NOMO-1 treated with dmso at 0.1 percent for 144 hours (cell line): Measurements from ENCODE around the gene MANSC1.
"Not testable (repeated sequence)": the region's sequence is repeated elsewhere in the genome, so short reads cannot be mapped to it uniquely, and the experiment has no call there.

Experiments used
- DNase-seq: peaks from one replicate; lab custom pipeline; 2025; ENCODE audit not compliant: unreplicated experiment; lab: John Stamatoyannopoulos, UW

Gene MANSC1

GRCh38 chr12:12365931-12366431, 15.9 kb upstream of the MANSC1 start:
- DNase-seq: no peak

- DNase-seq: no peak
Measured at GRCh38 chr12:12365446-12365802, 15.4 kb upstream of the MANSC1 start.

GRCh38 chr12:12364787-12365445, 14.9 kb upstream of the MANSC1 start:
- DNase-seq: no peak

- DNase-seq: no peak
Measured at GRCh38 chr12:12358528-12358927, 8.5 kb upstream of the MANSC1 start.

GRCh38 chr12:12357719-12358461, 7.8 kb upstream of the MANSC1 start:
- DNase-seq: peak; percentile 26

GRCh38 chr12:12356896-12357718, 7.1 kb upstream of the MANSC1 start, which contains the start of gene BORCS5:
TSS of gene BORCS5 (plus strand) at chr12:12357078. CDS start at chr12:12357452, 374 bp downstream.
- DNase-seq: peak; percentile 98

GRCh38 chr12:12356467-12356895, 6.4 kb upstream of the MANSC1 start:
- DNase-seq: no peak

GRCh38 chr12:12353807-12354206, 3.8 kb upstream of the MANSC1 start:
- no peak for DNase-seq

GRCh38 chr12:12353276-12353675, 3.2 kb upstream of the MANSC1 start:
- no peak for DNase-seq

- not testable (repeated sequence) for DNase-seq
Measured at GRCh38 chr12:12351468-12352185, 1.6 kb upstream of the MANSC1 start.

- DNase-seq: no peak
Measured at GRCh38 chr12:12350868-12351463, 924 bp upstream of the MANSC1 start.

- no peak for DNase-seq
Measured at GRCh38 chr12:12338527-12339168, 11.4 kb downstream of the MANSC1 start.

- DNase-seq: no peak
Measured at GRCh38 chr12:12336511-12336910, 13.5 kb downstream of the MANSC1 start.

GRCh38 chr12:12336049-12336411, 14.0 kb downstream of the MANSC1 start:
- no peak for DNase-seq

GRCh38 chr12:12334367-12335040, 15.5 kb downstream of the MANSC1 start:
- peak; percentile 19 for DNase-seq

- DNase-seq: no peak
Measured at GRCh38 chr12:12333407-12334366, 16.4 kb downstream of the MANSC1 start.

GRCh38 chr12:12331896-12332295, 18.1 kb downstream of the MANSC1 start:
- DNase-seq: no peak

GRCh38 chr12:12331244-12331771, 18.7 kb downstream of the MANSC1 start:
- DNase-seq: no peak
